Loucy (cell line): ENCODE results near the gene CLSTN2.

Experiments used
- CTCF ChIP-seq: fragments of 200-600 bp; sonication (generic); conservative IDR thresholded peaks from 2 replicates; pipeline ENCODE4 v1.5.1; 2014; ENCODE audit warnings: mild to moderate bottlenecking, antibody characterized with exemption, low read length
- EZH2phosphoT487 ChIP-seq: fragments of 200-600 bp; IDR thresholded peaks from 2 replicates; pipeline ENCODE4 v1.6.1; 2018; ENCODE audit warnings: antibody characterized with exemption, mild to moderate bottlenecking, moderate library complexity, borderline replicate concordance

GRCh38 chr3:140416666-140417065 lies 481.7 kb downstream of the CLSTN2 start:
- TF ChIP-seq EZH2phosphoT487, result no peak
- no peak for TF ChIP-seq CTCF
